ENCODE data around the gene SETD2.

SETD2 gene

DNA sequence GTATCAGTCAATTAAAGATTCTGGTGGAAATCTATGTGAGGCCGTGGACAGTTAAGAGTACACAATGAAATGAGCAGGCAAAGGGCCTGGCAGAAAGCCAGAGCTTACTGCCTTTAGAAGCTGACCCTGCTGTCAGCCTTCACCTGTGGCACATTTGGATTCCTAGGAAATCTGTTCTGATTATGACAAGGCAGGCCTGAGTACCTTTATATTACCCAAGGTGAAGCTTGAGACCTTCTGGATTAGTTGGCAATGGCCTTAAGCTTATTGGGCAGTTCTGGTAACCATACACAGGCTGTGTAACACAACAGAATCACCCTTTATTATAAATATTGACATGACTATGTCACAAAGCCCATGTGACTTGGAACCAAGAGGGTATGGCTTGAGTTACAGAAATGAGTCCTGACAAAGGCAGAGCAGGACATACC, 141.3 kb downstream of the SETD2 start:
- TF ChIP-seq CTCF (IDR thresholded peaks at IDR 0.05; ENCODE audit: borderline replicate concordance, extremely low read depth, low read length, poor library complexity, severe bottlenecking) (no peak), EZH2 (IDR thresholded peaks at IDR 0.05; ENCODE audit: borderline replicate concordance, low read depth, low read length, severe bottlenecking) (no peak)
- H3K9me3 ChIP-seq (ENCODE audit: insufficient read depth, low read length, severe bottlenecking): no peaks in the 10 kb centered on the region
- peaks cover 51% of the 10 kb centered on the region for H3K4me1 ChIP-seq (ENCODE audit: insufficient read depth, low read length)
- DNase-seq (no peak), ATAC-seq (ENCODE audit: insufficient read depth, low read depth) (no peak)
- no peaks in the 10 kb centered on the region for H3K27me3 ChIP-seq (ENCODE audit: insufficient read depth, low read length, poor library complexity)
- H3K27ac ChIP-seq (ENCODE audit: low read length): peak overlapping the region; percentile 45
- peaks cover 68% of the 10 kb centered on the region for H3K79me2 ChIP-seq (ENCODE audit: insufficient read depth, low read length)
- H3K4me2 ChIP-seq (ENCODE audit: insufficient read depth, low read length): no peak overlapping the region
- H4K20me1 ChIP-seq (ENCODE audit: insufficient read depth, low read length): no peaks in the 10 kb centered on the region
- peaks cover 31% of the 10 kb centered on the region for H3K36me3 ChIP-seq (ENCODE audit: insufficient read depth, low read length)
- H3K4me3 ChIP-seq (ENCODE audit: low read depth in 1 of 2, low read length in 2 of 2): no peak overlapping the region
- H3K9ac ChIP-seq (ENCODE audit: low read depth, low read length): no peak overlapping the region
- no peak overlapping the region for H2AFZ ChIP-seq (ENCODE audit: low read depth, low read length)

- peak overlapping the region; percentile 1; the same call in 1 of the 2 replicates for H3K9ac ChIP-seq (ENCODE audit: low read depth, low read length)
- TF ChIP-seq EZH2 (IDR thresholded peaks at IDR 0.05; ENCODE audit: borderline replicate concordance, low read depth, low read length, severe bottlenecking) (no peak), CTCF (IDR thresholded peaks at IDR 0.05; ENCODE audit: borderline replicate concordance, extremely low read depth, low read length, poor library complexity, severe bottlenecking) (no peak)
- H3K4me1 ChIP-seq (ENCODE audit: insufficient read depth, low read length): peaks cover 74% of the 10 kb centered on the region
- no peaks in the 10 kb centered on the region for H4K20me1 ChIP-seq (ENCODE audit: insufficient read depth, low read length)
- H3K36me3 ChIP-seq (ENCODE audit: insufficient read depth, low read length): peaks cover 37% of the 10 kb centered on the region
- H3K27ac ChIP-seq (ENCODE audit: low read length): peak overlapping the region; percentile 97
- H3K27me3 ChIP-seq (ENCODE audit: insufficient read depth, low read length, poor library complexity): no peaks in the 10 kb centered on the region
- ATAC-seq (ENCODE audit: insufficient read depth, low read depth): no peak
- no peak overlapping the region for H3K4me2 ChIP-seq (ENCODE audit: insufficient read depth, low read length)
- no peak overlapping the region for H2AFZ ChIP-seq (ENCODE audit: low read depth, low read length)
- no peaks in the 10 kb centered on the region for H3K9me3 ChIP-seq (ENCODE audit: insufficient read depth, low read length, severe bottlenecking)
- DNase-seq: no peak
- peaks cover 64% of the 10 kb centered on the region for H3K79me2 ChIP-seq (ENCODE audit: insufficient read depth, low read length)
- no peak overlapping the region for H3K4me3 ChIP-seq (ENCODE audit: low read depth in 1 of 2, low read length in 2 of 2)
Observed at GRCh38 chr3:47020311-47020710, 143.6 kb downstream of the SETD2 start.

- H3K9me3 ChIP-seq (ENCODE audit: insufficient read depth, low read length, severe bottlenecking): no peaks in the 10 kb centered on the region
- H3K27ac ChIP-seq (ENCODE audit: low read length): peak overlapping the region; percentile 97
- ATAC-seq (ENCODE audit: insufficient read depth, low read depth) (no peak), DNase-seq (no peak)
- no peak overlapping the region; the same call in 1 of the 2 replicates for H3K9ac ChIP-seq (ENCODE audit: low read depth, low read length)
- no peaks in the 10 kb centered on the region for H4K20me1 ChIP-seq (ENCODE audit: insufficient read depth, low read length)
- TF ChIP-seq CTCF (IDR thresholded peaks at IDR 0.05; ENCODE audit: borderline replicate concordance, extremely low read depth, low read length, poor library complexity, severe bottlenecking) (no peak), EZH2 (IDR thresholded peaks at IDR 0.05; ENCODE audit: borderline replicate concordance, low read depth, low read length, severe bottlenecking) (no peak)
- peaks cover 37% of the 10 kb centered on the region for H3K36me3 ChIP-seq (ENCODE audit: insufficient read depth, low read length)
- peaks cover 59% of the 10 kb centered on the region for H3K79me2 ChIP-seq (ENCODE audit: insufficient read depth, low read length)
- no peak overlapping the region for H2AFZ ChIP-seq (ENCODE audit: low read depth, low read length)
- H3K4me2 ChIP-seq (ENCODE audit: insufficient read depth, low read length): no peak overlapping the region
- no peaks in the 10 kb centered on the region for H3K27me3 ChIP-seq (ENCODE audit: insufficient read depth, low read length, poor library complexity)
- peaks cover 85% of the 10 kb centered on the region for H3K4me1 ChIP-seq (ENCODE audit: insufficient read depth, low read length)
- no peak overlapping the region for H3K4me3 ChIP-seq (ENCODE audit: low read depth in 1 of 2, low read length in 2 of 2)
Observed at GRCh38 chr3:47019201-47019600, 144.7 kb downstream of the SETD2 start.

DNA sequence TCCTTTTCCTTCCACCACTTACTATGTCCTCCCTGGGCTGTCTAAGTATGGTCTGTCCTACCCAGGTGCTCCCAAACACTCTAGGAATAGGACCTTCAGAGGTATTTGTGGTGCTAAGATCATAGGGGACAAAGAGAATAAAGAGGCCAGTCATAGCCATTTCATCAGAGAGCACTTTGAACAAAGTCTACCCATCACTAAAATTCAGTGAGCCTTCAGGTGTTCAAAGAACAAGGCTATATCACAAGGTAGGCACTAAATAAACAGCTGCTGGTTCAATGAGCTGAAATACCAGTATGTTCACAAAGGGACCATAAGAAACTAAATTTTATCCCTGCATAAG, 145.7 kb downstream of the SETD2 start:
- no peak for TF ChIP-seq EZH2 (IDR thresholded peaks at IDR 0.05; ENCODE audit: borderline replicate concordance, low read depth, low read length, severe bottlenecking)
- no peaks in the 10 kb centered on the region for H3K27me3 ChIP-seq (ENCODE audit: insufficient read depth, low read length, poor library complexity)
- H3K9me3 ChIP-seq (ENCODE audit: insufficient read depth, low read length, severe bottlenecking): no peaks in the 10 kb centered on the region
- ATAC-seq (ENCODE audit: insufficient read depth, low read depth): no peak; the same call in 2 of the 3 replicates
- peak overlapping the region; percentile 46 for H3K4me2 ChIP-seq (ENCODE audit: insufficient read depth, low read length)
- H3K36me3 ChIP-seq (ENCODE audit: insufficient read depth, low read length): peaks cover 44% of the 10 kb centered on the region
- H3K4me1 ChIP-seq (ENCODE audit: insufficient read depth, low read length): peaks cover 91% of the 10 kb centered on the region
- H3K79me2 ChIP-seq (ENCODE audit: insufficient read depth, low read length): peaks cover 54% of the 10 kb centered on the region
- no peaks in the 10 kb centered on the region for H4K20me1 ChIP-seq (ENCODE audit: insufficient read depth, low read length)
- DNase-seq: no peak
- H3K9ac ChIP-seq (ENCODE audit: low read depth, low read length): peak overlapping the region; percentile 61
- H3K4me3 ChIP-seq (ENCODE audit: low read depth in 1 of 2, low read length in 2 of 2): no peak overlapping the region; a peak in 1 of 4 replicates
- no peak overlapping the region for H2AFZ ChIP-seq (ENCODE audit: low read depth, low read length)
- H3K27ac ChIP-seq (ENCODE audit: low read length): peak overlapping the region; percentile 97

All from DND-41 (cell line).